MM.1S (cell line): ENCODE data around the gene KCNG2.

Experiments
- DNase-seq: peaks from one replicate; pipeline ENCODE4 v3.0.0-alpha.2; 2015
- H2AFZ ChIP-seq: fragments of 300-600 bp; sonication (generic); 2 replicates; pipeline ENCODE4 v1.6.0; 2016; ENCODE audit warnings: antibody characterized with exemption, low read length
- H3F3A ChIP-seq: fragments of 300-600 bp; sonication (generic); 2 replicates; pipeline ENCODE4 v1.6.1; 2016; ENCODE audit warnings: mild to moderate bottlenecking, antibody characterized with exemption, low read length, moderate library complexity, mixed read lengths; ENCODE audit not compliant: insufficient read depth
- H3K27ac ChIP-seq: fragments of 300-600 bp; sonication (generic); 2 replicates; pipeline ENCODE4 v1.5.1; 2016; ENCODE audit warnings: mild to moderate bottlenecking, low read length
- H3K27me3 ChIP-seq: fragments of 300-600 bp; sonication (generic); replicated peaks from 2 replicates; pipeline ENCODE4 v1.6.0; 2016; ENCODE audit warnings: low read length; ENCODE audit not compliant: insufficient read depth
- H3K36me3 ChIP-seq: fragments of 300-600 bp; sonication (generic); replicated peaks from 2 replicates; pipeline ENCODE4 v1.6.1; 2016; ENCODE audit warnings: mild to moderate bottlenecking, low read length, mixed read lengths; ENCODE audit not compliant: insufficient read depth
- H3K4me1 ChIP-seq: fragments of 300-600 bp; sonication (generic); 2 replicates; pipeline ENCODE4 v1.6.1; 2016; ENCODE audit warnings: low read length, mixed read lengths
- H3K4me2 ChIP-seq: fragments of 300-600 bp; sonication (generic); 2 replicates; pipeline ENCODE4 v1.6.0; 2016; ENCODE audit warnings: low read depth, low read length
- H3K4me3 ChIP-seq: fragments of 300-600 bp; sonication (generic); 2 replicates; pipeline ENCODE4 v1.5.1; 2016; ENCODE audit warnings: low read length, mixed read lengths
- H3K79me2 ChIP-seq: fragments of 300-600 bp; sonication (generic); 2 replicates; pipeline ENCODE4 v1.6.1; 2016; ENCODE audit warnings: mixed run types, low read length, mixed read lengths
- H3K9ac ChIP-seq: fragments of 300-600 bp; sonication (generic); 2 replicates; pipeline ENCODE4 v1.6.1; 2016; ENCODE audit warnings: low read length, mixed read lengths
- H3K9me2 ChIP-seq: fragments of 300-600 bp; sonication (generic); replicated peaks from 2 replicates; pipeline ENCODE4 v1.6.1; 2016; ENCODE audit warnings: mild to moderate bottlenecking, low read length, mixed read lengths; ENCODE audit not compliant: insufficient read depth
- H3K9me3 ChIP-seq: fragments of 300-600 bp; sonication (generic); replicated peaks from 2 replicates; pipeline ENCODE4 v1.6.1; 2016; ENCODE audit warnings: mild to moderate bottlenecking, low read length, mixed read lengths; ENCODE audit not compliant: insufficient read depth
- H4K20me1 ChIP-seq: fragments of 300-600 bp; sonication (generic); 2 replicates; pipeline ENCODE4 v1.6.1; 2016; ENCODE audit warnings: mild to moderate bottlenecking, low read length, moderate library complexity, mixed read lengths; ENCODE audit not compliant: insufficient read depth
- CTCF ChIP-seq: fragments of 300-600 bp; sonication (generic); IDR thresholded peaks from 2 replicates; pipeline ENCODE4 v1.5.1; 2016; ENCODE audit warnings: antibody characterized with exemption, low read length, mixed read lengths
- EZH2 ChIP-seq: fragments of 300-600 bp; sonication (generic); optimal IDR thresholded peaks from 2 replicates; pipeline ENCODE3; 2017; ENCODE audit warnings: low read depth, mild to moderate bottlenecking, antibody characterized with exemption, low read length, mixed read lengths
- EZH2phosphoT487 ChIP-seq: fragments of 300-600 bp; sonication (generic); IDR thresholded peaks from 2 replicates; pipeline ENCODE4 v1.6.1; 2018; ENCODE audit warnings: antibody characterized with exemption, low read length

Gene KCNG2

GRCh38 chr18:79834834-79835233, 37.1 kb downstream of the KCNG2 start:
- DNase-seq = no peak
- no peak overlapping the region for H3K27ac ChIP-seq
- no peaks in the 10 kb centered on the region for H3K79me2 ChIP-seq
- H2AFZ ChIP-seq = no peak overlapping the region
- H3F3A ChIP-seq = no peaks in the 10 kb centered on the region
- no peak overlapping the region for H3K4me2 ChIP-seq
- TF ChIP-seq CTCF (no peak), EZH2 (no peak), EZH2phosphoT487 (no peak)
- no peaks in the 10 kb centered on the region for H3K36me3 ChIP-seq
- no peaks in the 10 kb centered on the region for H4K20me1 ChIP-seq
- no peaks in the 10 kb centered on the region for H3K9me2 ChIP-seq
- H3K27me3 ChIP-seq = no peaks in the 10 kb centered on the region
- H3K9ac ChIP-seq = no peak overlapping the region
- no peaks in the 10 kb centered on the region for H3K4me1 ChIP-seq
- H3K9me3 ChIP-seq = no peaks in the 10 kb centered on the region
- H3K4me3 ChIP-seq = no peak overlapping the region

DNA sequence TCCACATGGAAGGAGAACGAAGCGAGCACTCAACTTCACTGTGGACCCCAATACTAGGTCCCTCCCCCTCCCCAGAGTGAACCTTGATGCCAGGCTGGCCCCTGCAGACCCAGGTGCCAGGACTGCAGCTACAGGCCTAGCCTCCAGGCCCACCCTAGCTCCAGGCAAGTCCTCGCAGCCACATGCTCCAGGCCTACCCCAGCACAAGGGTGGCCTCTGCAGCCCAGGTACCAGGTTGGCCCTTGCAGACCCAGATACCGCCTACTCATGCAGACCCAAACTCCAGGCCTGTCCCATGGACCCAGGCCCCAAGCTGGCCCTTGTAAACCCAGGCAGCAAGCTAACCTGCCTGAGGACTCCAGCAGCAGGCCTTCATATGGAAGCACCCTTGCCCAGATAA, 44.2 kb downstream of the KCNG2 start:
- Histone ChIP-seq H3K4me3 (no peak overlapping the region), H3K9me2 (no peaks in the 10 kb centered on the region), H3K79me2 (no peaks in the 10 kb centered on the region), H3K9me3 (no peaks in the 10 kb centered on the region), H3F3A (no peaks in the 10 kb centered on the region), H3K4me2 (no peak overlapping the region), H2AFZ (no peak overlapping the region), H3K9ac (no peak overlapping the region), H4K20me1 (no peaks in the 10 kb centered on the region), H3K36me3 (no peaks in the 10 kb centered on the region), H3K27ac (no peak overlapping the region), H3K4me1 (no peaks in the 10 kb centered on the region), H3K27me3 (no peaks in the 10 kb centered on the region)
- TF ChIP-seq EZH2 (no peak), CTCF (no peak), EZH2phosphoT487 (no peak)
- DNase-seq = no peak

DNA sequence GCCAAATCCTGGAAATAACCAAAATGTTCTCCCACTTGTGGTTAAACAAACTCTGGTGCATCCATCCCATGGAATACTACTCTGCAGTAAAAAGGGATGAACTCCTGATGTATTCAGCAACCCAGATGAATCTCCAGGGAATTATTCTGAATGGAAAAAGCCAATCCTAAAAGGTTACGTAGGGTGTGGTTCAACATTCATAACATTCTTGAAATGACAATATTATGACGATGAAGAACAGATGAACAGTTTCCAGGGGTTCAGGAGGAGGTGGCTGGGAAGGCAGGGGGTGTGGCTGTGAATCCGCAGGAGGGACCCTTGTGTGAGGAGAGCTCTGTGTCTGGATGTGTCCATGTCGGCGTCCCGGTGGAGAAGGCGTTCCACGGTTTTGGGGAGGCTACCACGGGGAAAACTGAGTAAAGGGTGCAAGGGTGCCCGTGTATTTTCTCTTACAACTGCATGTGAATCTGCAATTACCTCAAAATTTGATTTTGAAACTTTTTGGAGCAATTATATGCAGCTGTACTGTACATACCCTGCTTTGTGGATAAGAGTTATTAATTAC, 47.3 kb downstream of the KCNG2 start:
- no peak overlapping the region for H3K27ac ChIP-seq
- H4K20me1 ChIP-seq = no peaks in the 10 kb centered on the region
- H3K36me3 ChIP-seq = no peaks in the 10 kb centered on the region
- no peak for DNase-seq
- H3K9me2 ChIP-seq = no peaks in the 10 kb centered on the region
- no peak overlapping the region for H2AFZ ChIP-seq
- no peaks in the 10 kb centered on the region for H3K4me1 ChIP-seq
- TF ChIP-seq EZH2phosphoT487 = no peak
- TF ChIP-seq EZH2 = no peak
- no peak for TF ChIP-seq CTCF
- H3K27me3 ChIP-seq = no peaks in the 10 kb centered on the region
- no peak overlapping the region for H3K4me2 ChIP-seq
- no peaks in the 10 kb centered on the region for H3F3A ChIP-seq
- H3K79me2 ChIP-seq = no peaks in the 10 kb centered on the region
- H3K4me3 ChIP-seq = no peak overlapping the region
- no peak overlapping the region for H3K9ac ChIP-seq
- H3K9me3 ChIP-seq = no peaks in the 10 kb centered on the region
